GM20000 (cell line): Measurements from ENCODE around the gene POMT1.
"Not testable (repeated sequence)": the region's sequence is repeated elsewhere in the genome, so short reads cannot be mapped to it uniquely, and the experiment has no call there.

Source experiments
- DNase-seq: peaks from one replicate; pipeline ENCODE4 v3.0.0; 2012; ENCODE audit warnings: low spot score
- TF ChIP-seq, protein P1 (sequence below): IDR thresholded peaks from 2 replicates; pipeline ENCODE4 v1.5.1; 2012; ENCODE audit warnings: mild to moderate bottlenecking, control low read depth; ENCODE audit errors: extremely low read depth, missing control alignments

POMT1 gene

DNA sequence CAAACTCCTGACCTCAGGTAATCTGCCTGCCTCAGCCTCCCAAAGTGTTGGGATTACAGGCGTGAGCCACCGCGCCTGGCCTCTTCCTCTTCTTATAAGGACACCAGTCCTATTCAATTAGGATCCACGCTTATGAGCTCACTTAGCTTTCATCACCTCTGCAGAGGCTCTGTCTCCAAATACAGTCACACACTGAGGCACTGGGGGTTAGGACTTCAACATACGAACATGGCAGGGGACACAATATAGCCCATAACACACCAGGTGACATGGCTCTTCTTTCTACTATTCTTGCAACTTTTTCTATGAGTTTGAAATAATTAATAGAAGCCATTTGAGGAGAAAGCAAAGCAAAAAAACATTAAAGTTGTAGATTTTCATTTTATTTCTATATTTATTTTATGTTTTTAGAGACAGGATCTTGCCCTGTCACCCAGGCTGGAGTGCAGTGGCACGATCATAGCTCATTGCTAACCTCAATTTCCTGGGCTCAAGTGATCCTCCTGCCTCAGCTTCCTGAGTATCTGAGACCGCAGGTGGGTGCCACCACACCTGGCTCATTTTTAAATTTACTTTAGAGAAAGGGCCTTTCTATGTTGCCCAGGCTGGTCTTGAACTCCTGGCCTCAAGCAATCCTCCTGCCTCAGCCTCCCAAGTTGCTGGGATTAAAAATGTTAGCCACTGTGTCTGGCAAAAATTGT, 36.7 kb downstream of the POMT1 start:
- DNase-seq: no peak
- TF ChIP-seq, protein P1, sequence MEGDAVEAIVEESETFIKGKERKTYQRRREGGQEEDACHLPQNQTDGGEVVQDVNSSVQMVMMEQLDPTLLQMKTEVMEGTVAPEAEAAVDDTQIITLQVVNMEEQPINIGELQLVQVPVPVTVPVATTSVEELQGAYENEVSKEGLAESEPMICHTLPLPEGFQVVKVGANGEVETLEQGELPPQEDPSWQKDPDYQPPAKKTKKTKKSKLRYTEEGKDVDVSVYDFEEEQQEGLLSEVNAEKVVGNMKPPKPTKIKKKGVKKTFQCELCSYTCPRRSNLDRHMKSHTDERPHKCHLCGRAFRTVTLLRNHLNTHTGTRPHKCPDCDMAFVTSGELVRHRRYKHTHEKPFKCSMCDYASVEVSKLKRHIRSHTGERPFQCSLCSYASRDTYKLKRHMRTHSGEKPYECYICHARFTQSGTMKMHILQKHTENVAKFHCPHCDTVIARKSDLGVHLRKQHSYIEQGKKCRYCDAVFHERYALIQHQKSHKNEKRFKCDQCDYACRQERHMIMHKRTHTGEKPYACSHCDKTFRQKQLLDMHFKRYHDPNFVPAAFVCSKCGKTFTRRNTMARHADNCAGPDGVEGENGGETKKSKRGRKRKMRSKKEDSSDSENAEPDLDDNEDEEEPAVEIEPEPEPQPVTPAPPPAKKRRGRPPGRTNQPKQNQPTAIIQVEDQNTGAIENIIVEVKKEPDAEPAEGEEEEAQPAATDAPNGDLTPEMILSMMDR: no peak

DNA sequence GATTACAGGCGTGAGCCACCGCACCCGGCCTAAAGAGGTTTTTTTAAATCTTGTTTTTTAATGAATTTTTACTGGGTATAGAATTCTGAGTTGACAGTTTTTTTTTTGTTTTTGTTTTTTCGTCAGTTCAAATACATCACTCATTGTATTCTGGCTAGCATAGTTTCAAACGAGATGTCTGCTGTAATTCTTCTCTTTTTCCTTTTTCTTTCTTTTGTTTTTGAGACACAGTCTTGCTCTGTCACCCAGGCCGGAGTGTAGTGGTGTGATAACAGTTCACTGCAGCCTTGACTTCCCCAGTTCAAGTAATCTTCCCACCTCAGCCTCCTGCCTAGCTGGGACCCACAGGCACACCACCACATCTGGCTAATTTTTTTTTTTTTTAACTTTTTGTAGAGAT, 40.4 kb downstream of the POMT1 start:
- TF ChIP-seq, protein P1: no peak
- no peak for DNase-seq

- DNase-seq: no peak
Measured at GRCh38 chr9:131545003-131545785, 42.5 kb downstream of the POMT1 start, which contains the start of gene PRRT1B. Gene PRRT1B, plus strand, starts transcription at chr9:131545523. Its CDS starts 93 bp downstream, at chr9:131545616.

GRCh38 chr9:131545786-131546335, 43.1 kb downstream of the POMT1 start:
- no peak for DNase-seq
- TF ChIP-seq, protein P1: no peak

More at GRCh38 chr9:131545003-131545785, 42.5 kb downstream of the POMT1 start, which contains the start of gene PRRT1B:
- TF ChIP-seq, protein P1: no peak

DNA sequence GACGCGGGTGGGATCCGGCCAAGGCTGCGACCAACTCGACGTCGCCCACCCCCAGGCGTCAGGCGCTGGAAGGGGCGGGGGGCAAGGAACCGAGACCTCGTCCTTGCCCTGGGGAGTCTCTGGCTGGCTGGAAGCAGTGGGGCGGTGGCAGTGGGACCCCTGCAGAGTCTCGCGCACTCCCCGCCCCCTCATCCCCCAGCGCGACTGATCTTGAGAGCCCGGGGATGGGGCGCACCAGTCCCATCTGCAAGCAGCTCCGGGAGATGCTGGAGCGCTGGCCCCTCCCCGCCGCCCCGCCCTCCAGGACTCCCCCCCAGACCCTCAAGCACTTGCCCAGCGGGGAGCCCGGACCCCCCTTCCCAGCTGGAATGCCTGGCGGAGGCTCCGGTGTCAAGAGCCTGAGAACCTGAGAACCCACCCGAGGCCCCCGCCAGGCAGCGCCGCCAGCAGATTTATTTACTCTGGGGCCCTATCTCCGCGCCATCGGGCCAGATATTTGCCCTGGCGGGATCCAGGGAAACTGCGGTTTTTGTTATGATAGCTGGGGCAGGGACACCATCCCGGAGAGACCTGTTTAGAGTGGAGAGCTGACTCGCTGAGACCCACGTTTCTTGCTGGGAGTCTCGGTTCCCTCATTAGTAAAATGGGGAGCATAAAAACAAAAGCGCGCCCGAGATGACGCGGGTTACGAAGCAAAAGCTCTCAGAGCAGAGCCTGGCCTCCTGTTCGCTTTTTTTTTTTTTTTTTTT, 43.8 kb downstream of the POMT1 start:
- TF ChIP-seq, protein P1: no peak
- DNase-seq: no peak

DNA sequence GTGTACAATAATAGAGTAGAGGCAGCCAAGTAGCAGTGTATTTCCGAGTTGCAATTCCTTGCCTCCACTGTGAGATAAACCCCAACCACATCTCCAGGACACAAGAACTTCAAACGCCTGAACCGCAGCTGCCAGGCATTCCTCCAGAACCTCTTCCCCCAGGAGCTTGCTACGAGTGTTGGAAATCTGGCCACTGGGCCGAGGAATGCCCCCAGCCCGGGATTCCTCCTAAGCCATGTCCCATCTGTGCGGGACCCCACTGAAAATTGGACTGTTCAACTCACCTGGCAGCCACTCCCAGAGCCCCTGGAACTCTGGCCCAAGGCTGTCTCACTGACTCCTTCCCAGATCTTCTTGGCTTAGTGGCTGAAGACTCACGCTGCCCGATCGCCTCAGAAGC, 46.5 kb downstream of the POMT1 start:
- not testable (repeated sequence) for DNase-seq

DNA sequence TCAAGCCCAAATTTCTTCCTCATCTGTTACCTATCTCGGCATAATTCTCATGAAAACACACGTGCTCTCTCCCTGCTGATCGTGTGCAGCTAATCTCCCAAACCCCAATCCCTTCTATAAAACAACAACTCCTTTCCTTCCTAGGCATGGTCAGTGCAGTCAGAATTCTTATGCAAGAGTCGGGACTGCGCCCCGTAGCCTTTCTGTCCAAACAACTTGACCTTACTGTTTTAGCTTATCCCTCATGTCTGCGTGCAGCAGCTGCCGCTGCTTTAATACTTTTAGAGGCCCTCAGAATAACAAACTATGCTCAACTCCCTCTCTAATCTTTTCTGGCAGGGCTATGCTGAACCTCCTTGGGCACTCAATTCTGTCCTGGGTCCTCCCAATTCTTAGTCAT, 47.7 kb downstream of the POMT1 start:
- DNase-seq: not testable (repeated sequence)

GRCh38 chr9:131552030-131552429, 49.3 kb downstream of the POMT1 start:
- DNase-seq: no peak
- TF ChIP-seq, protein P1: no peak
